IPS-18a (cell line): ENCODE measurements around the gene CDK19.
"Not testable (repeated sequence)": the region's sequence is repeated elsewhere in the genome, so short reads cannot be mapped to it uniquely, and the experiment has no call there.

Source experiments
- H3K27ac ChIP-seq: one replicate; pipeline ENCODE4 v1.5.1; 2013; ENCODE audit warnings: low read length
- H3K27me3 ChIP-seq: one replicate; pipeline ENCODE4 v1.6.1; 2013; ENCODE audit warnings: mild to moderate bottlenecking, low read length; ENCODE audit not compliant: control insufficient read depth, insufficient read depth
- H3K36me3 ChIP-seq: one replicate; pipeline ENCODE4 v1.6.1; 2013; ENCODE audit warnings: low read depth, low read length; ENCODE audit not compliant: control insufficient read depth
- H3K4me1 ChIP-seq: one replicate; pipeline ENCODE4 v1.6.1; 2013; ENCODE audit warnings: low read depth, low read length; ENCODE audit not compliant: control insufficient read depth
- H3K4me3 ChIP-seq: one replicate; pipeline ENCODE4 v1.5.1; 2013; ENCODE audit warnings: low read length
- H3K9ac ChIP-seq: one replicate; pipeline ENCODE4 v1.6.1; 2013; ENCODE audit warnings: mild to moderate bottlenecking, low read length, moderate library complexity
- H3K9me3 ChIP-seq: one replicate; pipeline ENCODE4 v1.6.1; 2013; ENCODE audit warnings: low read depth, low read length; ENCODE audit not compliant: control insufficient read depth

The CDK19 gene

DNA sequence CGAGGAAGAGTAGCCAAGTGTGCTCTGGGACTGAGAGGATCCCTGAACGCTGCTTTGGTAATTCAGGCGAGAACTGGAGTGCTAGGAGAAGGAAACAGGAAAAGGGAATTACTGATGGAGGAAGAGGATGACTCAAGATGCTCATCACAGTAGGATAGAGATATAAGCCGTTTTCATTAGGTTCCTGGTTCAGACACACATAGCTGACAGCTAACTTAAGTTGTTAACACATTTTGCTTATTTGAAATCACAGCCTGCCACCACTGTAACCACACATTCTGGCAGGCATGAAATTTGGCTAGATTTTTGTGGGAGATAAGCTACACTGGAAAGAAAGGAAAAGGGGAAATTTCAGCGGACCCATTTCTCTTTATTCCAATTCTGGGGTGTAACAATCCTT, 200.7 kb downstream of the CDK19 start:
- no peaks in the 10 kb centered on the region for H3K36me3 ChIP-seq
- no peaks in the 10 kb centered on the region for H3K27me3 ChIP-seq
- no peak overlapping the region for H3K9ac ChIP-seq
- peaks cover 22% of the 10 kb centered on the region for H3K4me1 ChIP-seq
- H3K9me3 ChIP-seq, result no peaks in the 10 kb centered on the region
- H3K27ac ChIP-seq, result no peak overlapping the region
- H3K4me3 ChIP-seq, result no peak overlapping the region

DNA sequence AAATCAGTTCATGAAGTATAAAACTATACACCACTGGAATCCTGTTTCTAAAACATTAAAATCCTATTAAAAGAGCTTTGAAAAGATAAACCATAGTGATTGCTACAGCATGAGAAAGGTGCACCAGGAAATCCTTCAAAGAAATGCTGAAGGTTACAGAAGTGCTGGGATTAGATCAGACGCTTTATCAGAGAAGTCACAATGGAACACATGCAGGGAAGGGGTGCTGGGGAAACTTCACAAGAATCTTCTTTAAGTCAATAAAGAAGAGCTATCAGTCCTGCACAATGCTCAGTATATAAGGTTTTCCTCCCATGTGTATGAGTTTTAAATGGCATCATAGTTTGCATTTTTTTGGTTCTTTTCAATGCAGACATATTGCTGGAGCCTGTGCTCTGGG, 201.2 kb downstream of the CDK19 start:
- Histone ChIP-seq H3K4me3 (no peak overlapping the region), H3K9ac (no peak overlapping the region), H3K27ac (no peak overlapping the region), H3K36me3 (no peaks in the 10 kb centered on the region), H3K27me3 (no peaks in the 10 kb centered on the region), H3K9me3 (no peaks in the 10 kb centered on the region), H3K4me1 (peaks cover 22% of the 10 kb centered on the region)

DNA sequence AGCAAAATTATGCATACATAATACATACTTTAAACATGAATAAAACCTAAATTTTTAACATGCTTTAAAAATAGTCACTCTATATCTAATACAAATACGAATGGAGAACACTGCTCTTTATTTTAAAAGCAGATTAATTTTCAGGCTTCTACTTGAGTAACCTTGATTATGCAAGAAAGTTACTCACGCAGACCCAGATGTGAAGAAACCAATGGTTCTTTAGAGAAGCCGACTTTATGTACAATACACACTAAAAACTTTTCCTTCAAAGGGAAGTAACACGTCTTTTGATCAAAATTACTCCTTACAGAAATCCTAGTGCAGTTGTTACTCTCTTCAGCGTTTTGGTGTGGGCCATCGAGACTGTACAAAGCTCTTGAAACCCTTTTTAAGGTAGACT, 201.9 kb downstream of the CDK19 start:
- H3K27ac ChIP-seq, result no peak overlapping the region
- peaks cover 22% of the 10 kb centered on the region for H3K4me1 ChIP-seq
- no peak overlapping the region for H3K9ac ChIP-seq
- H3K36me3 ChIP-seq, result no peaks in the 10 kb centered on the region
- no peak overlapping the region for H3K4me3 ChIP-seq
- no peaks in the 10 kb centered on the region for H3K9me3 ChIP-seq
- no peaks in the 10 kb centered on the region for H3K27me3 ChIP-seq

DNA sequence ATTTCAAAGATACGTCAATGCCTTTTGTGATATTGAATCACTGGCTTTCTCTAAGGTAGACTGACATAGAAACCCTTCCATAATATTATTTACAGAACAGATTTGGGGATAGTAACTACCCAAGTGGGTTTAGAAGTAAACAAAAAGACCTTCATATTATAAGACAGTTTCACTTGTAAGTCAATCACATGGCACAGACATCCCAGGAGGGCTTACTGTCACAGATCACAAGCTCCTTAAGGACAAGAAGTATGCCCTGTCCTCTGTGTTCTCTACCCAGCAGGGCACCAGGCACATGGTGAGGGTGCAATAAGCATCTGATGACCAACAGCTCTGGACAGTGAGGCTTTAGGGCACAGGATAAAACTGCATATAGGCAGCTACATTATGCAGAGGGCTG, 203.0 kb downstream of the CDK19 start:
- no peaks in the 10 kb centered on the region for H3K36me3 ChIP-seq
- H3K4me3 ChIP-seq, result no peak overlapping the region
- no peak overlapping the region for H3K27ac ChIP-seq
- no peaks in the 10 kb centered on the region for H3K9me3 ChIP-seq
- H3K27me3 ChIP-seq, result no peaks in the 10 kb centered on the region
- no peak overlapping the region for H3K9ac ChIP-seq
- H3K4me1 ChIP-seq, result peaks cover 22% of the 10 kb centered on the region

GRCh38 chr6:110609101-110609500, 206.2 kb downstream of the CDK19 start:
- Histone ChIP-seq H3K36me3 (no peaks in the 10 kb centered on the region), H3K9ac (no peak overlapping the region), H3K27ac (no peak overlapping the region), H3K27me3 (no peaks in the 10 kb centered on the region), H3K4me1 (peaks cover 22% of the 10 kb centered on the region), H3K9me3 (no peaks in the 10 kb centered on the region), H3K4me3 (no peak overlapping the region)

DNA sequence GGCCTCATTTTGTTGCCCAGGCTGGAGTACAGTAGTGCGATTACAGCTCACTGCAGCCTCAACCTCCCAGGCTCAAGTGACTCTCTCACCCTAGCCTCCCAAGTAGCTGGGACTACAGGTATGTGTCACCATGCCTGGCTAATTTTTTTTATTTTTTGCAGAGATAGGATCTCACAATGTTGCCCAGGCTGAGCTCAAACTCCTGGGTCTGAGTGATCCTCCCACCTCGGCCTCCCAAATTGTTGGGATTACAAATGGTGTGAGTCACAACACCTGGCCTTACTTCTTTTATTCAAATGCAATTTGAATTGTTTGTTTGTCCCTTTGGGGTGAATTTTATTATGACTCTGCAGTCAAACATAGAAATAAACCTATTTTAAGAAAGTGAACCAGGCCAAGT, 207.1 kb downstream of the CDK19 start:
- Histone ChIP-seq H3K27me3 (no peaks in the 10 kb centered on the region), H3K9ac (no peak overlapping the region), H3K9me3 (no peaks in the 10 kb centered on the region), H3K4me1 (peaks cover 13% of the 10 kb centered on the region), H3K27ac (no peak overlapping the region), H3K4me3 (no peak overlapping the region), H3K36me3 (no peaks in the 10 kb centered on the region)

DNA sequence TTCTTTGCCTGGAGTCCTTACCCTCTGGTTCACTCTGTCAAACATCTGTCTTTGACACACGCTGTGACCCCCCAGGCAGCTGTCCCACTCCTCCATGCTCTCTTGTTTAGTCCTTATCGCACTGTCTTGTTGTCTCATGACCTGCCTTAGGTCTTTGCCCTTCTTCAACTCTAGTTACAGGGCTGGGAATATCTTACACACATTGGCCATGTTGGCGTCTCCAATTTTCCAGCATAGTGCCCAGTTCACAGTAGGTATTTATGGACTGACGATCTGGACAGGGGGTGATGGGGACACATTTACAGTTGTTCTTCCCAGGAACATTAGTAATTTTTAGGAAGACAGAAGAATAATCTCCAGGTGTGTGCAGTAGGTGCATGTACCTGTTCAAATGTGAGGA, 209.1 kb downstream of the CDK19 start:
- Histone ChIP-seq H3K9me3 (no peaks in the 10 kb centered on the region), H3K9ac (no peak overlapping the region), H3K36me3 (no peaks in the 10 kb centered on the region), H3K4me1 (no peaks in the 10 kb centered on the region), H3K27me3 (no peaks in the 10 kb centered on the region), H3K27ac (no peak overlapping the region), H3K4me3 (no peak overlapping the region)

GRCh38 chr6:110600640-110601039, 214.6 kb downstream of the CDK19 start:
- not testable (repeated sequence) for H3K36me3 ChIP-seq, H3K4me1 ChIP-seq, H3K27me3 ChIP-seq, H3K9ac ChIP-seq, H3K27ac ChIP-seq, H3K9me3 ChIP-seq, H3K4me3 ChIP-seq

GRCh38 chr6:110597761-110598160, 217.5 kb downstream of the CDK19 start:
- H3K4me1 ChIP-seq, result no peaks in the 10 kb centered on the region
- no peaks in the 10 kb centered on the region for H3K27me3 ChIP-seq
- no peak overlapping the region for H3K27ac ChIP-seq
- no peak overlapping the region for H3K9ac ChIP-seq
- no peaks in the 10 kb centered on the region for H3K36me3 ChIP-seq
- no peak overlapping the region for H3K4me3 ChIP-seq
- H3K9me3 ChIP-seq, result no peaks in the 10 kb centered on the region

DNA sequence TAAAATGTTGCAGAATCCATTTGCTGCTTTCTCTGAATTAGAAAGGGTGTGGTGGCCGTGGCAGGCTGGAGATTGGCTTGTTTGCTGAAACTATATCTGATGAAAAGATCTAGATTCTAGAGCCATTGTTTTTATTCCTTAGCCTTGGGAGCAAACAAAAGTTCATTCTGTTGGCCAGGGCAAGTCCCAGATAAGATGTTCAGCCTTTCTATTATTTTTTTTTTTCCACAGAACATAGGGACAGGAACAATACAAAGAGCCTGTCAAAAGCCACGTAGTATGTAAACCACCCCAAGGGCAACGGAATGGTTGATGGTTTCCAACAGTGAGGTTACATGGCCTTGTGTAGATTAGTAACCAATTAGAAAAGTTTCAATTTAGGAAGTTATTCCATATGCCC, 218.9 kb downstream of the CDK19 start:
- Histone ChIP-seq H3K4me1 (no peaks in the 10 kb centered on the region), H3K9ac (no peak overlapping the region), H3K36me3 (no peaks in the 10 kb centered on the region), H3K27me3 (no peaks in the 10 kb centered on the region), H3K9me3 (no peaks in the 10 kb centered on the region), H3K27ac (no peak overlapping the region), H3K4me3 (no peak overlapping the region)

DNA sequence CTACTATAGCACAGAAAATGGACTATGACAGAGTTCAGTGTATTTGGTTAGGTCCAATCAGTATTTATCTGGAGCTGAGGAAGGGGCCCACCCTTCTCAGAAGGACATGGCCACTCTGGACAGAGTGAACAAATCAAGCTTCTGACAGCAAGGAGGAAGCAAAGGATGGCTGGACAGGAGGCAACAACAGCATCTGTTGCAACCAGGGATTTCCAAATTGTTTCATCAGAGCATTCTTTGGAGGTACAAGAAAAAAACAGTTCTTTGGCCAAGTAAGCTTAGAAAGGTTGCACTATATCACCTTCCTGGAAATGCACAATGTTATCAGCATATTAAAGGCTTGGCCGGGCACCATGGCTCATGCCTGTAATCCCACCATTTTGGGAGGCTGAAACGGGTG, 220.2 kb downstream of the CDK19 start:
- Histone ChIP-seq H3K27me3 (no peaks in the 10 kb centered on the region), H3K9ac (no peak overlapping the region), H3K36me3 (no peaks in the 10 kb centered on the region), H3K4me3 (no peak overlapping the region), H3K27ac (no peak overlapping the region), H3K4me1 (no peaks in the 10 kb centered on the region), H3K9me3 (no peaks in the 10 kb centered on the region)

DNA sequence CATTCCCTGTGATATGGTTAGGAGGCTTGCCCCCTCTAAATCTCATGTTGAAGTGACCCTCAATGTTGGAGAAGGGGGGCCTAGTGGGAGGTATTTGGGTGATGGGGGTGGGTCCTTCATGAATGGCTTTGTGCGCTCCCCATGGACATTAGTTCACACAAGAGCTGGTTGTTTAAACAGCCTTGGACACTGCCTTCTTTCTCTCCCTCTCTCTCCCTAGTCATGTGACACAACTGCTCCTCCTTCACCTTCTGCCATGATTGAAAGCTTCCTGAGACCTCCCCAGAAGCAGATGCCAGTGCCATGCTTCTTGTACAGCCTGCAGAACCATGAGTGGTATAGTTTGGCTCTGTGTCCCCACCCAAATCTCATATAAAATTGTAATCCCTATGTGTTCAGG, 221.6 kb downstream of the CDK19 start:
- no peak overlapping the region for H3K4me3 ChIP-seq
- H3K36me3 ChIP-seq, result no peaks in the 10 kb centered on the region
- H3K27ac ChIP-seq, result no peak overlapping the region
- H3K9ac ChIP-seq, result no peak overlapping the region
- H3K27me3 ChIP-seq, result no peaks in the 10 kb centered on the region
- no peaks in the 10 kb centered on the region for H3K4me1 ChIP-seq
- no peaks in the 10 kb centered on the region for H3K9me3 ChIP-seq

- Histone ChIP-seq H3K9me3 (no peaks in the 10 kb centered on the region), H3K27ac (no peak overlapping the region), H3K36me3 (no peaks in the 10 kb centered on the region), H3K4me3 (no peak overlapping the region), H3K9ac (no peak overlapping the region), H3K27me3 (no peaks in the 10 kb centered on the region), H3K4me1 (no peaks in the 10 kb centered on the region)
Measured at GRCh38 chr6:110592765-110593164, 222.5 kb downstream of the CDK19 start.
